Measurements from ENCODE around the gene ADGRG6.

DNA sequence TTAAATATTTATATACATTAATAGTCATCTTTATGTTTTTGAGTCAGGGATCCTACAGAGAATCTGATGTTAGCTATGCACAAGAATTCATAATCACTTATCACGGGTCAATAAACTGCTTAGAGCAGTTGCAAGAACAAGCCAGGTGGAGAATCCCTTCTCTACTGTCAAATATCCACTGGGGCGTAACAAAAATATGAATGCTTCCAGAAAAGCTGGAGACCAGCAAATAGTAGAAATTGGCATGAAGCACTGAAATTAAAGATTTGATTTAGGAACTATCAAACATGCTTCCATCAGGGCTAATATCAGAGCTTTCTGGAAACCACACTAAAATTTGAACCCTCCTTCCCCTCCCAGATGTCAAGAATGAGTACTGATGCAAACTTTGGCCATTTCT lies 37.3 kb downstream of the ADGRG6 start:
- TF ChIP-seq, protein P1, sequence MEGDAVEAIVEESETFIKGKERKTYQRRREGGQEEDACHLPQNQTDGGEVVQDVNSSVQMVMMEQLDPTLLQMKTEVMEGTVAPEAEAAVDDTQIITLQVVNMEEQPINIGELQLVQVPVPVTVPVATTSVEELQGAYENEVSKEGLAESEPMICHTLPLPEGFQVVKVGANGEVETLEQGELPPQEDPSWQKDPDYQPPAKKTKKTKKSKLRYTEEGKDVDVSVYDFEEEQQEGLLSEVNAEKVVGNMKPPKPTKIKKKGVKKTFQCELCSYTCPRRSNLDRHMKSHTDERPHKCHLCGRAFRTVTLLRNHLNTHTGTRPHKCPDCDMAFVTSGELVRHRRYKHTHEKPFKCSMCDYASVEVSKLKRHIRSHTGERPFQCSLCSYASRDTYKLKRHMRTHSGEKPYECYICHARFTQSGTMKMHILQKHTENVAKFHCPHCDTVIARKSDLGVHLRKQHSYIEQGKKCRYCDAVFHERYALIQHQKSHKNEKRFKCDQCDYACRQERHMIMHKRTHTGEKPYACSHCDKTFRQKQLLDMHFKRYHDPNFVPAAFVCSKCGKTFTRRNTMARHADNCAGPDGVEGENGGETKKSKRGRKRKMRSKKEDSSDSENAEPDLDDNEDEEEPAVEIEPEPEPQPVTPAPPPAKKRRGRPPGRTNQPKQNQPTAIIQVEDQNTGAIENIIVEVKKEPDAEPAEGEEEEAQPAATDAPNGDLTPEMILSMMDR (IDR thresholded peaks at IDR 0.05) = no peak
- TF ChIP-seq EP300 (IDR thresholded peaks at IDR 0.05) = no peak
